ENCODE measurements around the gene NMNAT1. TPM values are rescaled to one million over a fixed set of nuclear protein-coding genes. Genes with fewer than 3 reads are reported as not detected.
A peak's percentile ranks its signal among the peaks of the same experiment; 100 is the strongest.

The NMNAT1 gene
- total RNA-seq (ENCODE audit: unreplicated experiment) = 7.0 TPM
- long read RNA-seq, partial matches to known transcripts = 3 of 7 reads
- long read RNA-seq, other reads (novel, unspliced or antisense) = 1 of 7 reads

- Mint-ChIP-seq H3K27me3 (ENCODE audit: unreplicated experiment) (no peaks in the 10 kb centered on the region), H3K4me1 (ENCODE audit: low read depth, unreplicated experiment) (peaks cover 3% of the 10 kb centered on the region)
These were observed at the start of gene NMNAT1, which contains the start of gene LZIC for GRCh38 chr1:9942939-9943788. Gene NMNAT1 (plus strand): TSS chr1:9943475. CDS start chr1:9972074, 28,599 bp downstream. Gene LZIC (minus strand): TSS chr1:9943391. CDS start chr1:9936619, 6,772 bp downstream.

GRCh38 chr1:9894115-9894514, 49.2 kb upstream of the NMNAT1 start:
- Mint-ChIP-seq H3K27me3 (ENCODE audit: unreplicated experiment) (no peaks in the 10 kb centered on the region), H3K4me3 (ENCODE audit: unreplicated experiment) (no peak overlapping the region), H3K27ac (ENCODE audit: unreplicated experiment) (no peak overlapping the region), H3K36me3 (ENCODE audit: unreplicated experiment) (no peaks in the 10 kb centered on the region), H3K4me1 (ENCODE audit: low read depth, unreplicated experiment) (peaks cover 13% of the 10 kb centered on the region), H3K9me3 (ENCODE audit: unreplicated experiment) (no peaks in the 10 kb centered on the region)
- DNase-seq = no peak
- no peak for TF ChIP-seq CTCF (IDR thresholded peaks at IDR 0.05; ENCODE audit: partially characterized antibody, unreplicated experiment)

More at GRCh38 chr1:9942939-9943788, at the start of gene NMNAT1, which contains the start of gene LZIC:
- peak; percentile 92 for DNase-seq
- peak within 1 kb of the TSS; percentile 91 for H3K4me3 Mint-ChIP-seq (ENCODE audit: unreplicated experiment)
- H3K36me3 Mint-ChIP-seq (ENCODE audit: unreplicated experiment) = no peaks in the 10 kb centered on the region
- peaks cover 2% of the 10 kb centered on the region for H3K9me3 Mint-ChIP-seq (ENCODE audit: unreplicated experiment)
- TF ChIP-seq CTCF (IDR thresholded peaks at IDR 0.05; ENCODE audit: partially characterized antibody, unreplicated experiment) = no peak
- peak within 1 kb of the TSS; percentile 98 for H3K27ac Mint-ChIP-seq (ENCODE audit: unreplicated experiment)

- TF ChIP-seq CTCF (IDR thresholded peaks at IDR 0.05; ENCODE audit: partially characterized antibody, unreplicated experiment) = no peak
- Mint-ChIP-seq H3K27ac (ENCODE audit: unreplicated experiment) (no peak overlapping the region), H3K27me3 (ENCODE audit: unreplicated experiment) (no peaks in the 10 kb centered on the region), H3K4me1 (ENCODE audit: low read depth, unreplicated experiment) (no peaks in the 10 kb centered on the region), H3K36me3 (ENCODE audit: unreplicated experiment) (no peaks in the 10 kb centered on the region), H3K4me3 (ENCODE audit: unreplicated experiment) (no peak overlapping the region), H3K9me3 (ENCODE audit: unreplicated experiment) (no peaks in the 10 kb centered on the region)
- DNase-seq = no peak
These were observed 42.9 kb upstream of the NMNAT1 start for GRCh38 chr1:9900142-9901043.

- Mint-ChIP-seq H3K27ac (ENCODE audit: unreplicated experiment) (no peak overlapping the region), H3K4me1 (ENCODE audit: low read depth, unreplicated experiment) (no peaks in the 10 kb centered on the region), H3K36me3 (ENCODE audit: unreplicated experiment) (no peaks in the 10 kb centered on the region), H3K4me3 (ENCODE audit: unreplicated experiment) (no peak overlapping the region), H3K27me3 (ENCODE audit: unreplicated experiment) (no peaks in the 10 kb centered on the region), H3K9me3 (ENCODE audit: unreplicated experiment) (no peaks in the 10 kb centered on the region)
- DNase-seq = no peak
- TF ChIP-seq CTCF (IDR thresholded peaks at IDR 0.05; ENCODE audit: partially characterized antibody, unreplicated experiment) = no peak
These were observed 41.9 kb upstream of the NMNAT1 start for GRCh38 chr1:9901148-9902059.

Measured in glutamatergic neuron (in vitro differentiated cells).